Left renal pelvis (tissue), 4 donors: ENCODE measurements around the gene MRTO4. TPM values are rescaled to one million over a fixed set of nuclear protein-coding genes. Genes with fewer than 3 reads are reported as not detected.

Experiments used
- DNase-seq, 4 donors: peaks; one replicate each; pipeline ENCODE4 v3.0.0-alpha.2; 2013; ENCODE audit warnings: low read depth in 4 of 4, low spot score in 3 of 4
- polyA plus RNA-seq, 4 donors: library from polyadenylated mRNA; unstranded; fragments of 120-200 nt; gene quantifications; one replicate each; pipeline ENCODE4 v1.2.1, GENCODE V29; 2013; ENCODE audit not compliant: insufficient read length in 4 of 4

The MRTO4 gene
- polyA plus RNA-seq, 4 donors = 23.7 to 34.6 (median 27.0) TPM

GRCh38 chr1:19308509-19308907, 56.9 kb downstream of the MRTO4 start:
- DNase-seq = no peak

GRCh38 chr1:19309123-19309813, 57.7 kb downstream of the MRTO4 start:
- no peak for DNase-seq

Other genes starting within 250 kb of the MRTO4 start
- gene UBR4, start 41.5 kb upstream of the MRTO4 start, polyA plus RNA-seq = 100 to 1,000 TPM in 2 of 4 donors, 10 to 100 TPM in 2; 76.8 to 146 (median 119) TPM
- 10 to 100 TPM; 39.4 to 53.4 (median 47.1) TPM for gene EMC1, start 281 bp upstream of the MRTO4 start, polyA plus RNA-seq
- gene AKR7A3, start 37.0 kb downstream of the MRTO4 start, polyA plus RNA-seq = 1 to 10 TPM in 2 of 4 donors, under 1 TPM in 2; 0.75 to 3.6 (median 1.2) TPM
- 10 to 100 TPM; 53.2 to 96.9 (median 70.5) TPM for gene AKR7A2, start 60.3 kb downstream of the MRTO4 start, polyA plus RNA-seq
- gene SLC66A1, start 60.5 kb downstream of the MRTO4 start, polyA plus RNA-seq = 10 to 100 TPM in 3 of 4 donors, 1 to 10 TPM in 1; 8.7 to 19.4 (median 10.7) TPM
- gene CAPZB, start 233.7 kb downstream of the MRTO4 start, polyA plus RNA-seq = 100 to 1,000 TPM; 234 to 249 (median 240) TPM